Stimulated activated CD8-positive, alpha-beta memory T cell treated with anti-CD3 and anti-CD28 coated beads, Interleukin-4, amount 100 ng/mL, for 48 hours (primary cell): ENCODE data around the gene FOXD2.

Experiments
- DNase-seq: peaks from one replicate; pipeline ENCODE4 v3.0.0-alpha.2; 2020

FOXD2 gene

DNA sequence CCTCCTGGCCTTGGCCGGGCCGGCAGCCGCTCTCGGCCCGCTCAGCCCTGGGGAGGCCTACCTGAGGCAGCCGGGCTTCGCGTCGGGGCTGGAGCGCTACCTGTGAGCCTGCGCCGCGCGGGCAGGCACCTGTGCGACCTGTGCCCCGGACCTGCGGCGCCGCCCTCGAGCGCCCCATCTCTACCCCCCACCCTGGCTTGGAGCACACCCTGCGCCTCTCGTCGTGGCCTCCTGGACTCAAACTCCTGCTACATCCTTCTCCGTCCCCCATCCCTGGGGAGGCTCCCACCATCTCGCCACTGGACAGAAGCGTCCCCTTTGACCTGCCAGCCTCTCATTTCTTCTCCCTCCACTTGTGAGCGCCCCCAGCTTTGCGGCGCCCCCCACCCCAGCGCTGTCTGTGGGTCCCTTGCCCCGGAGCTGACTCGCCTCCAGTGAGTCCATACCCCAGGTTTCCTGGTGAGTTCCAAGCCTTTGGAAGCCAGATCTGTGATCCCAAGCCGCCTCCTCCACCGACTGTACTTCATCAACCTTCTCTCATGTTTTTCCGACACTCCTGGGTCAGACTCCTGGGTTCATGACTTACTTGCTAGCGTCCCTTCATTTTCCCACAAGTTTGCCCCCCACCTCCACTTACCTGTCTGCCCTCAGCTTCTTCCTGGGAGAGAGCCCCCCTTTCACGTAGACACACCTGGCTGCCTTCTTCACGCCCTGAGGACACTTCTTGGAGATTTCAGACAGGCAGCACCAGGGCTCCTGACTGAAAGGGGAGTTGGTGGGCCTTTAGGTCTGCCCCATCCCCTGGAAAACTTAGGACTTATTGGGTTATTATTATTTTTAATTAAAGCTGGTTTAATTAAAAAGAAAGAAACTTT is 20.4 kb upstream of the FOXD2 start:
- DNase-seq = no peak

GRCh38 chr1:47418122-47418521 is 19.7 kb upstream of the FOXD2 start:
- no peak for DNase-seq

GRCh38 chr1:47418681-47419325 is 19.0 kb upstream of the FOXD2 start:
- no peak for DNase-seq

GRCh38 chr1:47420547-47420946 is 17.3 kb upstream of the FOXD2 start:
- DNase-seq = no peak

GRCh38 chr1:47423872-47424271 is 14.0 kb upstream of the FOXD2 start:
- DNase-seq = no peak

DNA sequence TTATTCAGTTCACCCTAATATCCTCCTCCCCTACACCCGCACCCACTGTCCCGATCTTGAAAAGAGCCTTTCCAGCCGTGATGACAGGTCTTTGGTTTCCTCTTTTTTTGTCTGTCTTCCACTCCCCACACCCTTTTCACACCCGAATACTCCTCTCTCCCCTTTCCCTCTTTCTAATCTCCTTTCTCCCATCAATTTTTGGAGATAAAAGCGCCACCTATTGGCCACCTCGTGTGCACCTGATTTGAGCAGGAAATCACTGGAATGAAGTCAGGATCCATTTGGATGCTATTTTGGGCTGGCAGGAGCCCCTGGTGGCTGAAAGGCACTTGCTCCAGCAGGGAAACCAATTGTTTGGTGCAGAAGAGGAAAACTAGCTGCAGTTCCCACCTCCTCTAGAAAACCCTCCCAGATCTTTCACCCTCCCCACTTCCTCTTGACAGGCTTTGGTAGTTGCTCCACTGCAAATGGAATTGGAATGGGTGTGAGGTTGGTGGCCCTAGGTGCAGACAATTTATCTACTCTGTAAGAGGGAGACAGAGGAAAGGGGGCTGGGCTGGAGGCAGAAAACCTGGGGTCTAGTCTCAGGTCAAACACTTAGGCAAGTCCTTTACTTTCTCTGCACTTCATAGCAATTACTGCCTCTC is 13.4 kb upstream of the FOXD2 start:
- no peak for DNase-seq

GRCh38 chr1:47431534-47431933 is 6.3 kb upstream of the FOXD2 start:
- no peak for DNase-seq

- DNase-seq = peak; percentile 79
These were observed 5.5 kb upstream of the FOXD2 start for GRCh38 chr1:47432071-47433036.

- DNase-seq = no peak
These were observed 4.8 kb upstream of the FOXD2 start for GRCh38 chr1:47433037-47433421.

DNA sequence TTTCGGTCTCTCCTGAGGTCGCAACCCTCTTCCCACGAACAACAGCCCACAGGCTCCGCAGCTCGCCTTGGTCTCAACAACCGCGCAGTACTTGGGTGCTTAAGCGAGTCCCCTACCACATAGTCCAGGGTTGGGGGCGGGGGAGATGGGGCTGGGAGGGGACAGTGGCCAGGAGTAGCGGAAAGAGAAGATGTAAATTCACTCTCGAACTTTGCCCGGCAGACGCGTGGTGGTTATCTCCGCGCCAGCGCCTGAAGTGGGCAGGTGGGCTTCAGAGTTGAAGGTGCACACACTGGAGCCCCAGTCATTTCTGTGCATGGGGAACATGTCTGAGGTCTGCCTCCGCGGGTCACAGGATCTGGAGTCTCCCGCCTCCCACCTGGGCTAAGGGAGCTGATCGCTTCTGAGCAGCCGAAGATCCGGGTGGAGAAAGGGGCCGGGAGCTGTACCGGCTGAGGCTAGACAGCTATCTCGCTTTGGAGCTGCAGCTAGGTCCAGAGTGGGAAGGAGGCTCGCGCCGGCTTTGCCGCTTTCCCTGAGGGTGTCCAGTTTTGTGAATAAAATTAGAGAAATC is 4.3 kb upstream of the FOXD2 start:
- DNase-seq = no peak

GRCh38 chr1:47434051-47434842 is 3.6 kb upstream of the FOXD2 start:
- no peak for DNase-seq

- DNase-seq = no peak
These were observed 2.1 kb upstream of the FOXD2 start for GRCh38 chr1:47435506-47436303.

- DNase-seq = peak; percentile 91
These were observed 1.4 kb upstream of the FOXD2 start for GRCh38 chr1:47436304-47436978.

DNA sequence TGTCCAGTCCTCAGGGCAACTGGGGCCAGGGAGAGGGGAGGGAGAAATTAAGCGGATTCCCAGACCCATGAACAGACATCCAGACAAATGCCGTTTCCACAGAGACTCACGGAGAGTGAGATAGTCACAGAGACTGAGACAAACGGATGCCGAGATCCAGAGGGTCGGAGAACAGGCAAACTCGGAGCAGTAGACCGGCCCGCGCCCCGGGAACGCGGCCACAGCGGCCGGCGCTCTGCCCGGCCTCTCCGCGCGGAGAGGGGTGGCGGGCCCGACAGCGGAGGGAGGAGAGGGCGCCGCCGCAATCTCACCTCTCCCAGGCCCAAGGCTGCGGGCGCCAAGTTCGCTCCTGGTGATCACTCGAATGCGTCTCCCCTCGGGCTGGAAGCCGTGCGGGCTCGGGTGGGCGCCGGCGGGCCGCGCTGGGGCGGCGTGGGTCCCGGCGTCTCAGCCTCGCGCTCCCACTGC is 831 bp upstream of the FOXD2 start:
- DNase-seq = no peak

GRCh38 chr1:47438165-47439016 is 547 bp downstream of the FOXD2 start:
- DNase-seq = peak; percentile 45

- no peak for DNase-seq
These were observed 1.4 kb downstream of the FOXD2 start for GRCh38 chr1:47439017-47439818.

- no peak for DNase-seq
These were observed 2.2 kb downstream of the FOXD2 start for GRCh38 chr1:47439819-47440598.
